ENCODE results near the gene BNC2. TPM values are rescaled to one million over a fixed set of nuclear protein-coding genes. Genes with fewer than 3 reads are reported as not detected.

The BNC2 gene
- total and polyA plus RNA-seq, 2 of the 4 experiments (the other 2 are of a cell fraction) = 15.5 to 45.2 TPM

- H2BK5ac ChIP-seq (ENCODE audit: low read depth, low read length, poor library complexity, severe bottlenecking) = no peak overlapping the region
- no peak overlapping the region for H2AK9ac ChIP-seq (replicated peaks; ENCODE audit: low read depth, low read length, poor library complexity)
- no peak overlapping the region for H2BK120ac ChIP-seq (ENCODE audit: low read depth, low read length)
- no TSS peak for BruUV-seq (replicated peaks)
- no peak overlapping the region for H3K14ac ChIP-seq (replicated peaks; ENCODE audit: low read depth, low read length)
- H2BK15ac ChIP-seq (ENCODE audit: low read depth, low read length) = no peak overlapping the region
- H2AFZ ChIP-seq (replicated peaks; ENCODE audit: low read length, poor library complexity) = no peak overlapping the region
- 0 out of 2 replicates have a peak overlapping the region, but pooled peaks have one; percentile 1 for H3K4ac ChIP-seq (ENCODE audit: low read depth, low read length)
- TF ChIP-seq RFX5 (IDR thresholded peaks at IDR 0.05; ENCODE audit: low read depth, low read length) (no peak), CEBPB (IDR thresholded peaks at IDR 0.05; ENCODE audit: low read depth, low read length) (peak; percentile 61)
- H3K27ac ChIP-seq (ENCODE audit: insufficient read depth, low read length) = peak overlapping the region; percentile 28; the same call in 1 of the 2 replicates
- CTCF ChIA-PET = no interaction called here
- peaks cover 8% of the 10 kb centered on the region for H3K9me1 ChIP-seq (ENCODE audit: insufficient read depth, low read length)
- 0 out of 4 replicates have a peak overlapping the region, but pooled peaks of 1 of the 2 experiments have one; percentile 0 for H4K8ac ChIP-seq (ENCODE audit: low read depth in 2 of 2, low read length in 2 of 2)
- DNase-seq = no peak
- H4K20me1 ChIP-seq (ENCODE audit: insufficient read depth, low read length) = peaks cover 3% of the 10 kb centered on the region; the same call in 1 of the 2 replicates
- WGBS, 2 experiments (ENCODE audit: extremely low coverage in 2 of 2, insufficient read length in 1 of 2) = no CpG with 5 or more reads among the region's 3 CpGs
- no peak overlapping the region for H4K91ac ChIP-seq (ENCODE audit: insufficient read depth, low read depth, low read length)
- H3K9me3 ChIP-seq (ENCODE audit: control insufficient read depth, insufficient read depth, low read length) = no peaks in the 10 kb centered on the region
- H3K36me3 ChIP-seq (ENCODE audit: control insufficient read depth, insufficient read depth, low read length) = peaks cover 3% of the 10 kb centered on the region
- peaks cover 17 to 59% of the 10 kb centered on the region in 2 experiments for H3K79me1 ChIP-seq (ENCODE audit: low read depth in 1 of 2, low read length in 2 of 2)
- peak overlapping the region; percentile 39 for H4K5ac ChIP-seq (ENCODE audit: low read depth, low read length)
- H3K27me3 ChIP-seq (ENCODE audit: control insufficient read depth, insufficient read depth, low read length) = no peaks in the 10 kb centered on the region
- no peak for ATAC-seq (ENCODE audit: low read depth)
- no peak overlapping the region for H3K9ac ChIP-seq (ENCODE audit: low read depth, low read length)
- 0 out of 2 replicates have a peak overlapping the region, but pooled peaks have one; percentile 11 for H2BK20ac ChIP-seq (ENCODE audit: low read depth, low read length)
- POLR2A ChIA-PET (ENCODE audit: unreplicated experiment) = no interaction called here
- intact Hi-C loops (cut with micrococcal nuclease) = loop anchor here (5.0 kb wide), 1 partner anchor 213 kb away; no protein-coding TSS in a partner anchor
- no peak overlapping the region for H3K4me3 ChIP-seq (ENCODE audit: insufficient read depth, low read depth, low read length)
- H3K4me1 ChIP-seq (ENCODE audit: control insufficient read depth, insufficient read depth, low read length) = peaks cover 16% of the 10 kb centered on the region; the same call in 1 of the 2 replicates
- dilution Hi-C loops (cut with HindIII; ENCODE audit: low sequenced_read_pairs, unreplicated experiment) = no loop called here
- H3K18ac ChIP-seq (ENCODE audit: low read depth, low read length) = peak overlapping the region; percentile 28; the same call in 1 of the 2 replicates
- H3K56ac ChIP-seq (ENCODE audit: extremely low read depth, insufficient read depth, low read length) = no peak overlapping the region
- H2AK5ac ChIP-seq (ENCODE audit: low read depth, low read length) = no peak overlapping the region; the same call in 1 of the 2 replicates
- H3K23ac ChIP-seq (ENCODE audit: low read depth, low read length) = peak overlapping the region; percentile 46; the same call in 1 of the 2 replicates
- peak overlapping the region; percentile 1; the same call in 1 of the 2 replicates for H3K4me2 ChIP-seq (ENCODE audit: low read depth, low read length)
- in situ Hi-C loops (cut with MboI; ENCODE audit: low sequenced_read_pairs) = no loop called here
These were observed 215.8 kb downstream of the BNC2 start for GRCh38 chr9:16654596-16655126.
